GM12878 (cell line): ENCODE data around the gene MAP4K2. TPM values are rescaled to one million over a fixed set of nuclear protein-coding genes. Genes with fewer than 3 reads are reported as not detected.

Experiments used
- ATAC-seq: fragments of 200-7000 bp; cut with Tn5 transposase; 3 replicates; pipeline ENCODE4 v1.9.1; 2020; ENCODE audit warnings: mild to moderate bottlenecking, moderate library complexity
- BruUV-seq: library from RNA; stranded (reverse); fragments of 400-500 nt; replicated peaks from 2 replicates; lab custom pipeline; 2021; lab: Mats Ljungman, UMichigan
- CTCF ChIA-PET: fragments of 300-600 bp; sonication (Branson Sonifier 250); formaldehyde crosslinking; extraction: SDS; loops from one replicate; lab custom pipeline; 2021; ENCODE audit warnings: inconsistent platforms; lab: Yijun Ruan, JAX
- POLR2A ChIA-PET: fragments of 350-600 bp; formaldehyde crosslinking; extraction: SDS; loops from one replicate; lab custom pipeline; 2021; ENCODE audit warnings: inconsistent platforms; lab: Charles Lee
- RAD21 ChIA-PET: fragments of 300-600 bp; sonication (Branson Sonifier 250); formaldehyde crosslinking; loops from one replicate; lab custom pipeline; 2023; ENCODE audit warnings: antibody characterized with exemption; ENCODE audit not compliant: unreplicated experiment; lab: Charles Lee
- SMC1A ChIA-PET: fragments of 300-600 bp; sonication (Branson Sonifier 250); formaldehyde crosslinking; loops from one replicate; lab custom pipeline; 2023; ENCODE audit not compliant: unreplicated experiment, uncharacterized antibody; lab: Charles Lee
- DNase-seq: peaks from one replicate; pipeline ENCODE4 v3.0.0-alpha.2; 2011; ENCODE audit warnings: low read depth, low spot score
- FAIRE-seq: peaks from 3 replicates; lab custom pipeline; 2011; peaks lifted over from hg19 to GRCh38; lab: Jason Lieb, UNC
- H2AFZ ChIP-seq: 2 replicates; pipeline ENCODE4 v1.6.0; 2011; ENCODE audit warnings: low read depth, low read length, control low read depth; ENCODE audit not compliant: control insufficient read depth
- H3K27ac ChIP-seq: 2 replicates; pipeline ENCODE4 v1.5.1; 2011; ENCODE audit warnings: control low read depth; ENCODE audit not compliant: control insufficient read depth, insufficient read depth
- H3K27me3 ChIP-seq, 2 experiments: replicated peaks in 1 of 2; 2 replicates each; pipeline versions ENCODE4 v1.6.0 to v1.6.1; 2011; ENCODE audit warnings: low read length in 1 of 2; ENCODE audit not compliant: control insufficient read depth in 2 of 2, insufficient read depth in 2 of 2
- H3K36me3 ChIP-seq, 2 experiments: 2 replicates each; pipeline ENCODE4 v1.5.1; 2011; ENCODE audit warnings: low read length in 1 of 2; ENCODE audit not compliant: control insufficient read depth in 2 of 2, insufficient read depth in 2 of 2
- H3K4me1 ChIP-seq: 2 replicates; pipeline ENCODE4 v1.6.1; 2011; ENCODE audit warnings: mild to moderate bottlenecking, low read length, moderate library complexity, mixed read lengths; ENCODE audit not compliant: control insufficient read depth, insufficient read depth
- H3K4me2 ChIP-seq: 2 replicates; pipeline ENCODE4 v1.6.0; 2011; ENCODE audit warnings: control low read depth; ENCODE audit not compliant: control insufficient read depth, insufficient read depth
- H3K4me3 ChIP-seq: fragments of 200-600 bp; sonication (generic); 2 replicates; pipeline ENCODE4 v1.5.1; 2016
- H3K79me2 ChIP-seq: 2 replicates; pipeline ENCODE4 v1.6.0; 2011; ENCODE audit warnings: low read length; ENCODE audit not compliant: control insufficient read depth, insufficient read depth
- H3K9ac ChIP-seq: 2 replicates; pipeline ENCODE4 v1.8.0; 2011; ENCODE audit warnings: low read length, control low read depth, mixed read lengths; ENCODE audit not compliant: control insufficient read depth, insufficient read depth
- H3K9me3 ChIP-seq: replicated peaks from 3 replicates; pipeline ENCODE4 v1.5.1; 2011; ENCODE audit warnings: mild to moderate bottlenecking, low read length; ENCODE audit not compliant: control insufficient read depth, insufficient read depth
- H4K20me1 ChIP-seq: 2 replicates; pipeline ENCODE4 v1.6.0; 2011; ENCODE audit not compliant: control insufficient read depth, insufficient read depth
- ATF7 ChIP-seq: fragments of 450-650 bp; IDR thresholded peaks from 2 replicates; pipeline ENCODE4 v1.6.1; 2016; ENCODE audit warnings: low read depth, mild to moderate bottlenecking
- ETV6 ChIP-seq, 2 experiments: fragments of 450-650 bp in 1 of 2; IDR thresholded peaks in 1 of 2; conservative IDR thresholded peaks in 1 of 2; 2 replicates each; pipeline ENCODE4 v1.6.1; 2014; ENCODE audit warnings: antibody characterized with exemption in 1 of 2, borderline replicate concordance in 1 of 2, low read depth in 1 of 2, mild to moderate bottlenecking in 1 of 2, moderate library complexity in 1 of 2
- MXI1 ChIP-seq: fragments of 150-350 bp; IDR thresholded peaks from 2 replicates; pipeline ENCODE4 v1.6.1; 2011; ENCODE audit warnings: low read depth, mild to moderate bottlenecking, inconsistent platforms, low read length, improper control_type of control experiment
- PKNOX1 ChIP-seq: fragments of 450-650 bp; IDR thresholded peaks from 2 replicates; pipeline ENCODE4 v1.6.1; 2016; ENCODE audit warnings: mild to moderate bottlenecking
- POLR2AphosphoS5 ChIP-seq: IDR thresholded peaks from 2 replicates; pipeline ENCODE4 v1.6.1; 2011; ENCODE audit warnings: mild to moderate bottlenecking, low read length, inconsistent platforms
- RCOR1 ChIP-seq: conservative IDR thresholded peaks from 2 replicates; pipeline ENCODE4 v1.6.1; 2012; ENCODE audit warnings: low read depth, low read length, improper control_type of control experiment
- RELB ChIP-seq: fragments of 450-650 bp; IDR thresholded peaks from 2 replicates; pipeline ENCODE4 v1.6.1; 2017; ENCODE audit warnings: low read depth, mild to moderate bottlenecking, moderate library complexity
- REST ChIP-seq: IDR thresholded peaks from 2 replicates; pipeline ENCODE4 v1.6.1; 2012; ENCODE audit warnings: mild to moderate bottlenecking, low read depth, low read length
- SMAD1 ChIP-seq: fragments of 450-650 bp; IDR thresholded peaks from 2 replicates; pipeline ENCODE4 v1.6.1; 2018; ENCODE audit warnings: mild to moderate bottlenecking, low read depth; ENCODE audit not compliant: partially characterized antibody
- TCF12 ChIP-seq: IDR thresholded peaks from 2 replicates; pipeline ENCODE4 v1.6.1; 2011; ENCODE audit warnings: low read depth, mild to moderate bottlenecking, low read length
- TCF3 ChIP-seq: IDR thresholded peaks from 2 replicates; pipeline ENCODE4 v1.6.1; 2012; ENCODE audit warnings: low read depth, mild to moderate bottlenecking, low read length, borderline replicate concordance; ENCODE audit not compliant: insufficient read depth
- ZNF217 ChIP-seq: fragments of 450-650 bp; IDR thresholded peaks from 2 replicates; pipeline ENCODE4 v1.6.1; 2017; ENCODE audit warnings: antibody characterized with exemption, mild to moderate bottlenecking
- WGBS: methylation state at CpG from one replicate; pipeline ENCODE4 v1.1.6; 2016; ENCODE audit warnings: low lambda C conversion rate; ENCODE audit not compliant: insufficient replicate concordance, insufficient coverage; ENCODE audit errors: missing lambda C conversion rate; 5-methylcytosine and 5-hydroxymethylcytosine counted together
- in situ Hi-C: fragments of 300-500 bp; cut with MboI; formaldehyde crosslinking; loops from 9 replicates; pipeline ENCODE4 v1.14.3; 2018; ENCODE audit warnings: mixed read lengths
- intact Hi-C: fragments of 100-400 bp; cut with micrococcal nuclease; formaldehyde crosslinking; loops from one replicate; pipeline ENCODE4 v1.14.2; 2022; ENCODE audit not compliant: unreplicated experiment
- polyA plus RNA-seq, 11 experiments: library from polyadenylated mRNA; depleted of rRNA in 4 of 11; unstranded in 6 of 11; stranded (reverse) in 5 of 11; fragments of >200 nt; fragmentation: Nextera tagmentation in 4 of 11; fragmentation: Illumina TruSeq in 1 of 11; extraction: Ambion mirVana in 4 of 11; extraction: Trizol in 1 of 11; gene quantifications; 1 replicate in 1 of 11; 2 replicates in 10 of 11; pipeline versions ENCODE4 v1.2.1 to v1.2.3, GENCODE V29; 2011 to 2016; ENCODE audit warnings: inconsistent platforms in 2 of 11, missing spikeins in 2 of 11, low read depth in 1 of 11
- total RNA-seq, 4 experiments: library from RNA; depleted of rRNA in 3 of 4; stranded (reverse); fragments of >200 nt in 3 of 4; fragmentation: Illumina TruSeq in 1 of 4; extraction: Trizol in 1 of 4; gene quantifications; 2 replicates each; pipeline versions ENCODE4 v1.2.1 to v1.2.3, GENCODE V29; 2013 to 2021
- TF ChIP-seq, protein P1 (sequence below): fragments of 150-350 bp; IDR thresholded peaks from 2 replicates; pipeline ENCODE4 v1.6.1; 2014; ENCODE audit warnings: mild to moderate bottlenecking, low read depth, low read length
- TF ChIP-seq, protein P2 (sequence below): IDR thresholded peaks from 2 replicates; pipeline ENCODE4 v1.6.1; 2011; ENCODE audit warnings: mild to moderate bottlenecking, low read depth, low read length, moderate library complexity; ENCODE audit not compliant: insufficient replicate concordance

MAP4K2 gene
- total and polyA plus RNA-seq, 10 of the 15 experiments (the other 5 are each of a cell fraction or from before 2014, with no cell fraction given), result 0.98 to 78.1 (median 48.9) TPM

- Histone ChIP-seq H2AFZ (no peak overlapping the region), H3K4me3 (peak overlapping the region; percentile 87), H3K9ac (peak overlapping the region; percentile 93), H3K27ac (peak overlapping the region; percentile 92), H3K27me3 (no peaks in the 10 kb centered on the region), H3K4me2 (peak overlapping the region; percentile 87), H3K36me3 (peaks cover 6 to 16% of the 10 kb centered on the region in 2 experiments; a peak in 3 of 4 replicates), H3K9me3 (no peaks in the 10 kb centered on the region), H3K4me1 (peaks cover 37% of the 10 kb centered on the region), H3K79me2 (peaks cover 30% of the 10 kb centered on the region), H4K20me1 (no peaks in the 10 kb centered on the region)
- SMC1A ChIA-PET, result interaction anchor here (1.4 to 2.6 kb wide), 3 partner anchors 19 to 30 kb away, joined by 3 to 7 read pairs (median 4); partner anchors contain the start of gene SF1
- RAD21 ChIA-PET, result interaction anchor here (1.3 to 2.4 kb wide), 2 partner anchors 16 to 57 kb away, joined by 3 to 5 read pairs; partner anchors contain the start of gene RASGRP2
- DNase-seq (no peak), FAIRE-seq (no peak), ATAC-seq (peak; percentile 7)
- in situ Hi-C loops, result no loop called here
- intact Hi-C loops, result no loop called here
- WGBS, result 78% methylated on average over 9 of the region's 9 CpGs
- POLR2A ChIA-PET, result interaction anchor here (0.5 to 5.4 kb wide), 5 partner anchors 10 to 29 kb away, joined by 3 to 33 read pairs (median 8); partner anchors contain the start of gene SF1
- CTCF ChIA-PET, result interaction anchor here (1.0 to 5.8 kb wide), 5 partner anchors 14 to 112 kb away, joined by 3 to 41 read pairs (median 6); partner anchors contain the start of genes RASGRP2 and SF1
- BruUV-seq, result no TSS peak
- TF ChIP-seq, protein P1, sequence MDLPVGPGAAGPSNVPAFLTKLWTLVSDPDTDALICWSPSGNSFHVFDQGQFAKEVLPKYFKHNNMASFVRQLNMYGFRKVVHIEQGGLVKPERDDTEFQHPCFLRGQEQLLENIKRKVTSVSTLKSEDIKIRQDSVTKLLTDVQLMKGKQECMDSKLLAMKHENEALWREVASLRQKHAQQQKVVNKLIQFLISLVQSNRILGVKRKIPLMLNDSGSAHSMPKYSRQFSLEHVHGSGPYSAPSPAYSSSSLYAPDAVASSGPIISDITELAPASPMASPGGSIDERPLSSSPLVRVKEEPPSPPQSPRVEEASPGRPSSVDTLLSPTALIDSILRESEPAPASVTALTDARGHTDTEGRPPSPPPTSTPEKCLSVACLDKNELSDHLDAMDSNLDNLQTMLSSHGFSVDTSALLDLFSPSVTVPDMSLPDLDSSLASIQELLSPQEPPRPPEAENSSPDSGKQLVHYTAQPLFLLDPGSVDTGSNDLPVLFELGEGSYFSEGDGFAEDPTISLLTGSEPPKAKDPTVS, result no peak
- TF ChIP-seq ATF7, result no peak
- TF ChIP-seq ETV6 (conservative IDR thresholded peaks at IDR 0.05 in 1 of 2, IDR thresholded peaks at IDR 0.05 in 1 of 2; ENCODE audit: borderline replicate concordance in 1 of 2, low read depth in 1 of 2), result no peak
- TF ChIP-seq PKNOX1, result peak; percentile 93
- TF ChIP-seq MXI1, result no peak
- no peak for TF ChIP-seq SMAD1
- 0 out of 2 replicates have a peak, but pooled peaks have one; percentile 22 for TF ChIP-seq POLR2AphosphoS5
- no peak for TF ChIP-seq RELB
- TF ChIP-seq REST, result no peak
- peak; percentile 90; the same call in 1 of the 2 replicates for TF ChIP-seq TCF12
- TF ChIP-seq ZNF217, result no peak
- peak; percentile 79; the same call in 1 of the 2 replicates for TF ChIP-seq TCF3
- TF ChIP-seq, protein P2, sequence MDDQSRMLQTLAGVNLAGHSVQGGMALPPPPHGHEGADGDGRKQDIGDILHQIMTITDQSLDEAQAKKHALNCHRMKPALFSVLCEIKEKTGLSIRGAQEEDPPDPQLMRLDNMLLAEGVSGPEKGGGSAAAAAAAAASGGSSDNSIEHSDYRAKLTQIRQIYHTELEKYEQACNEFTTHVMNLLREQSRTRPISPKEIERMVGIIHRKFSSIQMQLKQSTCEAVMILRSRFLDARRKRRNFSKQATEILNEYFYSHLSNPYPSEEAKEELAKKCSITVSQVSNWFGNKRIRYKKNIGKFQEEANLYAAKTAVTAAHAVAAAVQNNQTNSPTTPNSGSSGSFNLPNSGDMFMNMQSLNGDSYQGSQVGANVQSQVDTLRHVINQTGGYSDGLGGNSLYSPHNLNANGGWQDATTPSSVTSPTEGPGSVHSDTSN, result peak; percentile 82
- no peak for TF ChIP-seq RCOR1
These were observed 1.9 kb downstream of the MAP4K2 start for GRCh38 chr11:64801158-64801464.
